Fibroblast of mammary gland (primary cell): ENCODE results near the gene CNPY2.
"Not testable (repeated sequence)": the region's sequence is repeated elsewhere in the genome, so short reads cannot be mapped to it uniquely, and the experiment has no call there.

ENCODE experiments used
- DNase-seq: peaks from one replicate; pipeline ENCODE4 v3.0.0-alpha.2; 2010; ENCODE audit warnings: low read depth
- H3K4me3 ChIP-seq: 2 replicates; pipeline ENCODE4 v1.5.1; 2011; ENCODE audit warnings: low read depth, mild to moderate bottlenecking, low read length, moderate library complexity; ENCODE audit not compliant: control insufficient read depth
- TF ChIP-seq, protein P1 (sequence below): conservative IDR thresholded peaks from 2 replicates; pipeline ENCODE4 v1.5.1; 2011; ENCODE audit warnings: low read depth, low read length, inconsistent platforms; ENCODE audit not compliant: control insufficient read depth, insufficient read depth

Gene CNPY2

GRCh38 chr12:56351325-56351724, 35.5 kb upstream of the CNPY2 start:
- TF ChIP-seq, protein P1, sequence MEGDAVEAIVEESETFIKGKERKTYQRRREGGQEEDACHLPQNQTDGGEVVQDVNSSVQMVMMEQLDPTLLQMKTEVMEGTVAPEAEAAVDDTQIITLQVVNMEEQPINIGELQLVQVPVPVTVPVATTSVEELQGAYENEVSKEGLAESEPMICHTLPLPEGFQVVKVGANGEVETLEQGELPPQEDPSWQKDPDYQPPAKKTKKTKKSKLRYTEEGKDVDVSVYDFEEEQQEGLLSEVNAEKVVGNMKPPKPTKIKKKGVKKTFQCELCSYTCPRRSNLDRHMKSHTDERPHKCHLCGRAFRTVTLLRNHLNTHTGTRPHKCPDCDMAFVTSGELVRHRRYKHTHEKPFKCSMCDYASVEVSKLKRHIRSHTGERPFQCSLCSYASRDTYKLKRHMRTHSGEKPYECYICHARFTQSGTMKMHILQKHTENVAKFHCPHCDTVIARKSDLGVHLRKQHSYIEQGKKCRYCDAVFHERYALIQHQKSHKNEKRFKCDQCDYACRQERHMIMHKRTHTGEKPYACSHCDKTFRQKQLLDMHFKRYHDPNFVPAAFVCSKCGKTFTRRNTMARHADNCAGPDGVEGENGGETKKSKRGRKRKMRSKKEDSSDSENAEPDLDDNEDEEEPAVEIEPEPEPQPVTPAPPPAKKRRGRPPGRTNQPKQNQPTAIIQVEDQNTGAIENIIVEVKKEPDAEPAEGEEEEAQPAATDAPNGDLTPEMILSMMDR = no peak
- H3K4me3 ChIP-seq = no peak overlapping the region
- DNase-seq = no peak

- TF ChIP-seq, protein P1 = no peak
- no peak for DNase-seq
- no peak overlapping the region for H3K4me3 ChIP-seq
Measured at GRCh38 chr12:56350662-56351061, 34.9 kb upstream of the CNPY2 start.

DNA sequence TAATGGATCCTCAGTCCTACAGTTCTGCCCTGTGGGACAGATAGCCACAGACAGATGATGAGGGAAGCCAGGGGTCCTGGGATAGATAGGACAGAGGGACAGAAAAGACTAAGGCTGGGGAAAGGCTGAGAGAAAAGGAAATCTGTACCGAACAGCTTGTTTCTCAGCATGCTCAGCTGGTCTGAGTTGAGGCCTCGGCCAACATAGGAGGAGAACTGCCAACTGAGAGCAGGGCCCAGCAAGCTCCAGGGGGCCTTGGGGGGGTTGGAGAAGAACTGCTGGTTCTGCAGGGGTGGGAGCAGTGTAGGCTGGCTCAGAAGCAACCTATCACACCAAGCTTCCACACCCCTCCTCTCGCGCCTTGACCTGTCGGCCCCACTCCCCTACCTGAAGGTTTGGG, 33.0 kb upstream of the CNPY2 start:
- no peak for DNase-seq
- no peak overlapping the region for H3K4me3 ChIP-seq
- TF ChIP-seq, protein P1 = no peak

- H3K4me3 ChIP-seq, DNase-seq: not testable (repeated sequence)
Measured at GRCh38 chr12:56347255-56347654, 31.5 kb upstream of the CNPY2 start.

DNA sequence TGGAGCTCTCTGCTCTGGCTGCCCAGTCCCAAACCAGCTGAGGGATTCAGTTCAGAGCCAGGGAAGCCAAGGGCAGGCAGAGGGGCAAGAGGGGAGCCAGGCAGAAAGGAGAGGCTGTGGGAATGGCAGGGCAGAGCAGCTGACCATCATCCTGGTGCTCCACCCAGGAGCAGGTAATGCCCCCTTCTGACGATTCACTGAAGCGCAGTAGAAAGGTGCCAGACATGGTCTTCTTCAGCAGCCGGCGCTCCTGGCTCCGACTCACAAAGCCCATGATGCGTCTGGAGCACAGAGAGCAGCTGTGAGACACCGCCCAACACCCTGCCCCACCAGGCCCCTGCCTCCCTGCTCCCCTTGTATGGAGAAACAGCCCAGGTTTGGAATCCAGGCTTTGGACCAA, 30.9 kb upstream of the CNPY2 start:
- H3K4me3 ChIP-seq = no peak overlapping the region
- DNase-seq = no peak
- TF ChIP-seq, protein P1 = peak; percentile 6

DNA sequence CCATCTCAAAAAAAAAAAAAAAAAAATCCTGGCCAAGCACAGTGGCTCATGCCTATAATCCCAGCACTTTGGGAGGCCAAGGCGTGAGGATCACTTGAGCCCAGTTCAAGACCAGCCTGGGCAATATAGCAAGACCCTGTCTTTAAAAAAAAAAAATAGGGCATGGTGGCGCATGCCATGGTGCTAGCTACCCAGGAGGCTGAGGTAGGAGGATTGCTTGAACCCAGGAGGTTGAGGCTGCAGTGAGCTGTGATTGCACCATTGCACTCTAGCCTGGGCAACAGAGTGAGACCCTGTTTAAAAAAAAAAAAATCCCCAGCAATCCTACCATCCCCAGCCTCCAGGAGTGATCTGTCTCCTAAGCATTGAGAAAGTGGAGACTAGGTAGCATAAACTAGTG, 26.5 kb upstream of the CNPY2 start:
- H3K4me3 ChIP-seq, DNase-seq: not testable (repeated sequence)

DNA sequence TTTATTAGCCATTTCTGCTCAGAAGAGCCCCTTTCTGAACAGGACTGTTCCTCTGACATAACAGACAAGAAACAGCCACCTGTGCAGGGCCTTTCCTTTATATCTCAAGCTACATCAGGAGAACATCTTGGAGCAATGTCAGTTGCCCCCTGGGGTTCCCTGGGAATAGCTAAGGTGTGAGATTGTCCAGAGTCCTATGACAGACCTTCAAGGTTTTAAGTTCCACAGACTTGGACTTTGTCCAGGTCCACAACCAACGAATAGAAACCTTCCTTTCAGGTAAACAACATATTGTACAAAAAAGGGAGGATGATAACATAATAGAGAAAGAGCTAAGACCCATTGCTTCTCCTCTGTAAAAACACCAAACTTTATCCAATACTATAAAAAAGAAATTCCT, 25.8 kb upstream of the CNPY2 start:
- no peak overlapping the region for H3K4me3 ChIP-seq
- TF ChIP-seq, protein P1 = no peak
- DNase-seq = no peak

DNA sequence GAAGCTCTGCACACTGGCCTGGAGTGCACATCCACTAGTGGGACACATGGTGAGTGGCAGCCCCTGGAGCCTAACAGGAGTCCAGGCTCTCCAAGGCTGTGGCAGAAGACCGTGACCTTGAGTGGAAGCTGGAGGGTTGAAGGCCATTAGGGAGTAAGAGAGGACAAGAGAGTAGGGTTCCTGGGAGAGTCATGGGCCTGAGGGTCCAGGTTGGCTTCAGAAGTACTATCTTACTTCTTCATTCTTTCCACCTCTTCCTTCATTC, 23.3 kb upstream of the CNPY2 start:
- no peak for DNase-seq
- TF ChIP-seq, protein P1 = no peak
- H3K4me3 ChIP-seq = no peak overlapping the region
